Right lobe of liver (tissue), 6 donors: Measurements from ENCODE around the gene SH3RF1. TPM values are rescaled to one million over a fixed set of nuclear protein-coding genes. Genes with fewer than 3 reads are reported as not detected.

Experiments used
- ATAC-seq, 4 donors: fragments of 200-7000 bp; cut with Tn5 transposase; one replicate each; pipeline ENCODE4 v1.9.1; 2020; ENCODE audit warnings: mild to moderate bottlenecking in 4 of 4, moderate library complexity in 4 of 4
- DNase-seq, 3 donors: peaks; one replicate each; pipeline ENCODE4 v3.0.0-alpha.2; 2020
- H3K27ac ChIP-seq, 3 donors: fragments of 200-600 bp; one replicate each; pipeline ENCODE4 v1.8.0; 2022
- H3K27me3 ChIP-seq, 2 donors: fragments of 200-600 bp; one replicate each; pipeline ENCODE4 v1.8.0; 2022
- H3K36me3 ChIP-seq, 4 donors: fragments of 200-600 bp; sonication (generic) in 1 of 4; one replicate each; pipeline versions ENCODE4 v1.5.1 to v1.8.0; 2017 to 2022; ENCODE audit warnings: control low read depth in 1 of 4
- H3K4me1 ChIP-seq, 4 donors: fragments of 200-600 bp; sonication (generic) in 1 of 4; one replicate each; pipeline versions ENCODE4 v1.5.1 to v1.8.0; 2017 to 2022; ENCODE audit warnings: control low read depth in 1 of 4
- H3K4me3 ChIP-seq, 3 donors: fragments of 200-600 bp; one replicate each; pipeline ENCODE4 v1.8.0; 2022
- H3K9me3 ChIP-seq, 4 donors: fragments of 200-600 bp; sonication (generic) in 1 of 4; one replicate each; pipeline versions ENCODE4 v1.5.1 to v1.8.0; 2017 to 2022; ENCODE audit warnings: control low read depth in 1 of 4
- CTCF ChIP-seq, 4 donors: fragments of 200-600 bp in 3 of 4; fragments of 450-650 bp in 1 of 4; IDR thresholded peaks; one replicate each; pipeline versions ENCODE4 v1.5.1 to v1.8.0; 2016 to 2022; ENCODE audit warnings: antibody characterized with exemption in 4 of 4, mild to moderate bottlenecking in 2 of 4
- POLR2A ChIP-seq: fragments of 450-650 bp; IDR thresholded peaks from one replicate; pipeline ENCODE4 v1.6.1; 2017; ENCODE audit warnings: antibody characterized with exemption, mild to moderate bottlenecking
- WGBS: methylation state at CpG from one replicate; pipeline ENCODE4 v1.1.6; 2018; ENCODE audit warnings: low coverage, low lambda C conversion rate; ENCODE audit not compliant: insufficient coverage; ENCODE audit errors: missing lambda C conversion rate; 5-methylcytosine and 5-hydroxymethylcytosine counted together
- intact Hi-C, 2 donors: fragments of 100-400 bp; cut with DNase I; formaldehyde crosslinking; loops; one replicate each; pipeline versions ENCODE4 v1.11.2 to v1.14.1; 2022
- total RNA-seq, 6 experiments: library from RNA; depleted of rRNA in 2 of 6; stranded (reverse); fragments of >200 nt in 2 of 6; fragmentation: NEBNext Ultra II Directional in 3 of 6; extraction: Animal tissue kit (Norgen Biotek cat#: 25700) in 3 of 6; gene quantifications; one replicate each; pipeline versions ENCODE4 v1.1.0 to v1.2.4, GENCODE V29; 2016 to 2023
- donor health status: DM: no; HTN: yes; CAD: no.
- donor health status: DM: no; HTN: no; CAD: no.
- donor health status: DM: no; HTN: no; CAD: no.
- donor health status: DM: no; HTN: yes; CAD: no.
- donor health status: DM: no; HTN: yes; CAD: no.

Gene SH3RF1
- total RNA-seq, 6 experiments from 2014 or later = 5.5 to 11.0 (median 7.3) TPM

GRCh38 chr4:169263791-169264392, 6.9 kb downstream of the SH3RF1 start:
- no peaks in the 10 kb centered on the region for H3K9me3 ChIP-seq
- intact Hi-C loops = no loop called here
- no peaks in the 10 kb centered on the region for H3K36me3 ChIP-seq
- WGBS = 0% methylated on average over 1 of the region's 1 CpG
- no peak overlapping the region for H3K4me3 ChIP-seq
- no peak for DNase-seq
- peaks cover 0 to 14% (median 1%) of the 10 kb centered on the region in 4 donors for H3K4me1 ChIP-seq
- H3K27me3 ChIP-seq = no peaks in the 10 kb centered on the region
- ATAC-seq = peak in 3 of 4 donors; percentile 20 to 41 (median 21)
- TF ChIP-seq CTCF (IDR thresholded peaks at IDR 0.05) (no peak), POLR2A (no peak)
- no peak overlapping the region for H3K27ac ChIP-seq

- no peak overlapping the region for H3K4me3 ChIP-seq
- no peak overlapping the region for H3K27ac ChIP-seq
- WGBS = 57% methylated on average over 6 of the region's 6 CpGs
- H3K4me1 ChIP-seq = peaks cover 0 to 23% (median 4%) of the 10 kb centered on the region in 4 donors
- intact Hi-C loops = no loop called here
- no peaks in the 10 kb centered on the region for H3K27me3 ChIP-seq
- H3K9me3 ChIP-seq = no peaks in the 10 kb centered on the region
- TF ChIP-seq CTCF (IDR thresholded peaks at IDR 0.05) = no peak
- no peak for TF ChIP-seq POLR2A
- H3K36me3 ChIP-seq = no peaks in the 10 kb centered on the region
- ATAC-seq (no peak), DNase-seq (no peak)
These were observed 10.4 kb downstream of the SH3RF1 start for GRCh38 chr4:169260217-169260866.

GRCh38 chr4:169259271-169259670, 11.5 kb downstream of the SH3RF1 start:
- peaks cover 0 to 34% (median 9%) of the 10 kb centered on the region in 4 donors for H3K4me1 ChIP-seq
- no peaks in the 10 kb centered on the region for H3K27me3 ChIP-seq
- intact Hi-C loops = no loop called here
- no peak for TF ChIP-seq CTCF (IDR thresholded peaks at IDR 0.05)
- no peak for TF ChIP-seq POLR2A
- H3K27ac ChIP-seq = no peak overlapping the region
- 96% methylated on average over 6 of the region's 6 CpGs for WGBS
- ATAC-seq (no peak), DNase-seq (no peak)
- no peaks in the 10 kb centered on the region for H3K36me3 ChIP-seq
- H3K9me3 ChIP-seq = no peaks in the 10 kb centered on the region
- H3K4me3 ChIP-seq = no peak overlapping the region

GRCh38 chr4:169258141-169258540, 12.6 kb downstream of the SH3RF1 start:
- H3K9me3 ChIP-seq = no peaks in the 10 kb centered on the region
- DNase-seq (no peak), ATAC-seq (no peak)
- intact Hi-C loops = no loop called here
- H3K36me3 ChIP-seq = no peaks in the 10 kb centered on the region
- H3K4me1 ChIP-seq = peaks cover 0 to 42% (median 14%) of the 10 kb centered on the region in 4 donors
- H3K27me3 ChIP-seq = no peaks in the 10 kb centered on the region
- H3K27ac ChIP-seq = no peak overlapping the region
- no peak for TF ChIP-seq CTCF (IDR thresholded peaks at IDR 0.05)
- TF ChIP-seq POLR2A = no peak
- whole genome bisulfite sequencing = 95% methylated on average over 1 of the region's 1 CpG
- H3K4me3 ChIP-seq = no peak overlapping the region
